GM18907 (cell line): Measurements from ENCODE around the gene RPL38.
A peak's percentile ranks its signal among the peaks of the same experiment; 100 is the strongest.

Experiments used
- ATAC-seq: cut with Tn5 transposase; IDR thresholded peaks from one replicate; pipeline ENCODE4 v1.9.1; 2021; ENCODE audit warnings: mild to moderate bottlenecking, moderate library complexity; ENCODE audit not compliant: unreplicated experiment

RPL38 gene

DNA sequence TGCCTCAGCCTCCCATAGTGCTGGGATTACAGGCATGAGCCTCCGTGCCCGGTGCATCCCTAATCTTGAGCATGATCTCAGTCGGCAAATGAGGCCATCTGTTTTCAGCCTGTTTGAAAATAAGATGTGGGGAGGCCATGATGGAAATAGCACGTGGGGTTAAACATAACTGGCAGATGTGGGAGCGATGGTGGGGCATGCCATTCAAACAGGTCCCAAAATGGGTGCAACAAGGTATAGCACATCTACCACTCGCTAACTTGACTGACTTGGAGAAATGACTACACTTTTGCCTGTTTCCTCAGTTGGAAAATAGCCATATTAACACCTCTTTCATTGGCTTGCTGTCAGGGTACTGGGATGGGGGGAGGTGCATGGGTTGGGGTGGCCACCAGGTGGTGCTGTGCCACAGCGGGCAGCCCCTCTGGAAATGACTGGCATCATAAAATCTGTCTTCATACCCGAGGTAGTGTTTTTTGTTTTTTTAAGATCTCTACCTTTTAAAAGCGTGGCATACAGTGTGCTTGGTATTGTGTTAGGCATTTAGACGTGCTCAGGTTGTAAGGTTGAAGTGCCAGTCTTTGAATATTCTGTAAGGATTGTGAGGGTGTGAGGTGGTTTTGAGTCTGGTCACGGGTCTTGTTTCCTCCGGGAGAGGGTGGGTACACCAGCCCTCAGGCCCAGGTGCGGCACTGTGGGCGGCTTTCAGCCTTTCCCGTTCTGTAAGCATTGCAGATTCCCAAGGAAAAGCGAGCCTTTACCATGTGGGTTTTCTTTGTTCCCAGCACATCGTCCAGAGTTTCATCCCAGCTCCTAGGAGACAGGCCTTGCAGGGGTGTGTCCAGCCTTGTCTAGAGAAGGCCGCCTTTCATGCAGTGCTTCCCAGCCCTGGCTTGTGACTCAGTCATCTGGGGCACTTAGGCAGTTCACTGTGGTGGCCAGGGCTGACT is 7.0 kb downstream of the RPL38 start:
- no peak for ATAC-seq

DNA sequence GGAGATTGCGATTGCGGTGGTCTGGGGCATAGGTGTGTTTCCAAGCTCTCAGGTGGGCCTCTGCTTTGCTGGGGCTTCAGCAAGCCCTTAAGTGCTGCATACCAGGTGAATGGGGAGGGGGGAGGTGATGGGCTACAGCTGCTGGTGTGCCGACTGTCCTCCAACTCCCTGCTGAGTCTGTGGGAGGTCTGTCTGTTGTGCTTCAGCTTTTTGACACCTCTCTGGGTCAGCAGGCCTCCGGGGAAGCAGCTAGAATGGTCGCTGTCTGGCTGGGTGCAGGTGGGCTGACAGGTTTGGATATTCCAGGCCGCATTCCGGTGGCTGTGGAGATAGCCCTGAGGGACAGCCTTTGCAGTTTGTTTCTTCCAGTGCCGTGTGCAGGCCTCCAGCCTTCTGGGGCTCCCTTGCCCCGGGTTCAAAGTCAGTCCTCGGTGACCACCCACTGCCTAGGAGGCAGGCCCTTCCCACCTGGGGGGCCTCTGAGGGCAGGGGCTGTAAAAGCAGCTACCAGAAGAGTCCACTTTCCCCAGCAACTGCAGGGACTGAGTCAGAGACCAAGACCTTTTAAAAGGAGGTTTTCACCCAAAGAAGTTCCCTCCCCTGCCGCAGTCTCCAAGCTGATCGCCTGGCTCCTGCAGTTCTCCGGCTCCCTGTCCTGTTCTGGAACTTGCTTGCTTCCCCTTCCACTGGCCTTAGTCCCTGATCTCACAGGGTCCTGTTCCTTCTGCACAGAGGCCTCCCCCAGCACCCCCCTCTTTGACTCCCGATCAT is 7.8 kb downstream of the RPL38 start:
- ATAC-seq = no peak

DNA sequence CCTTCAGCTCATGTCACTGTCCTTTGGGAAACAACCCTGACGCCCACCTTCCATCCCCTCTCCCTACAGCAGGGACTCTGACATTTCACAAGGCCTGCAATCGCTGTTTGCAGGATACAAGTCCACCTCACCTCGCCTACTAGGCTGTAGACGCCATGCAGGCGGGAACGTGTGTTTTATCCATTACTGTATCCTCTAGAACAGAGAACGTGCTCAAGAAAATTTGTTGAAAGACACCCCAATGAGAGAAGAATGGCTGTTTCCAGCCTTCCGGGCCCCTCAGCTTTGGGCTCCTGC is 8.4 kb downstream of the RPL38 start:
- no peak for ATAC-seq

DNA sequence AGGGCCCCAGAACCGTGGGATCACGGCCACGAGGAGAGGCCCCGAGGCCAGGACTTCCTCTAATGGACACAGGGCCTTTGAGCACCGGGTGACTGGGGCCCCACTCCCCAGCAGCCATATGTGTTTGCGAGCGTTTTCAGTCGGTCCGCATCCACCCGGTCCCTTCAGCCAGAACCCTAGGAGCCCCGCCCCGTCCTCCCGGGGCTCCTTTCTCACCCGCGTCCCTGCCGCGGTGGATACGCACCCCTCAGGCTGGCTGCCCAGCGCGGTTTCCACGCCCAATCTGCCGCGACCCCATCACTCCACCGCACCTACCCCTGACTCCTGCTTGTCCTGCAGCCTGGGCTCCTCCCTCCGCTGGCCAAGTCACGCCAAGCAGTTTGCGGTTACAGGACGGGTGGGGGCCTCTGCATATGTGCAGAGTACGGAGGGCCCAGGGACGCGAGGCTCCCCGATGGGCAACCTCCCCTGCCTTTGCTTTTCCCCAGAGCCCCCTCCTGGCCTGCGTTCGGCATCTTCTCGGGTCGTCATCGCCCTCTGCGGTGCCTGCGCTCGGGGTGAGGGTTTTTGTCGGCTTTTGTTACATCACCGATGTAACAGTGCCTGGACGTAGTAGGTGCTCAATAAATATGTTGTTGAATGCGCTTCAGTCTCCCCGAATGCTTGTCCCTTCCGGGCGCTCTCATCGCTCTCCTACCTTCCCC is 8.9 kb downstream of the RPL38 start:
- peak; percentile 1 for ATAC-seq

DNA sequence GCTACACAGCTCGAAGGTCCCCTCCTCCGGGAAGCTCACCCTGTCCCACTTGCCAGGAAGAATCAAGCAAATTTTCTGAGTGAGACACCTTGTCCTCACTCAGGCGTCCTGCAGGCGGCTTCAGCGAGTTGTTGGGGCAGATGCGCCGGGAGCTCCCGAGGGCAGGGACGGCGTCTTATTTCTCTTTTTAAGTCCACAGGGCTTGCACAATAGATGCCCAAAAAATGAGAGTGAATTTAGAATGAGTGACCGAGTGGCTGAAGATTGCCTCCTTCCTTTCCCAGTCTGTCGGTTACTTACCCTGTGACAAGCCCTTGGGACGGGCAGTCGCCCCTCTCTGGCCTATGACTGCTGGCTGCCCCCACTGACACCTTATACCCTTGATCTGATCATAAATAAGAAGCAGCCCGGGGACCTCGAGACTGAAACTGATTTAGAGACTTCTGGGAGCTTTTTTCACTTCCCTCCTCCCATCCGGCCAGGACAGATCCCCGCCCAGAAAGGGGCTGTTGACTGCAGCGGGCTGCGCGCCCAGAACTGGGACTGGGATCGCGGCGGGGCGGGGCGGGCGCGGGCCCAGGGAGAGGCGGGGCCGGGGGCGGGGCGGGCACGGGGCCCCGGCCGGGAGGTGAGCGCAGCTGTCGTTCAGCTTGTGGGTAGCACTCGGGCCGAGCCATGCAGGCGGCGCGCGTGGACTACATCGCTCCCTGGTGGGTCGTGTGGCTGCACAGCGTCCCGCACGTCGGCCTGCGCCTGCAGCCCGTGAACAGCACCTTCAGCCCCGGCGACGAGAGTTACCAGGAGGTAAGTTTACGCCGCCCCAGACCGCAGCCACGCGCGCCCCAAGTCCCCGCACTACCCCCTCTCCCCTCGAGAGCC is 9.7 kb downstream of the RPL38 start, which contains the start of gene TTYH2:
TSS of gene TTYH2 (plus strand) at position 659 of the 879 bp plus-strand sequence. CDS start at position 676, 17 bp downstream.
- ATAC-seq = peak; percentile 61

DNA sequence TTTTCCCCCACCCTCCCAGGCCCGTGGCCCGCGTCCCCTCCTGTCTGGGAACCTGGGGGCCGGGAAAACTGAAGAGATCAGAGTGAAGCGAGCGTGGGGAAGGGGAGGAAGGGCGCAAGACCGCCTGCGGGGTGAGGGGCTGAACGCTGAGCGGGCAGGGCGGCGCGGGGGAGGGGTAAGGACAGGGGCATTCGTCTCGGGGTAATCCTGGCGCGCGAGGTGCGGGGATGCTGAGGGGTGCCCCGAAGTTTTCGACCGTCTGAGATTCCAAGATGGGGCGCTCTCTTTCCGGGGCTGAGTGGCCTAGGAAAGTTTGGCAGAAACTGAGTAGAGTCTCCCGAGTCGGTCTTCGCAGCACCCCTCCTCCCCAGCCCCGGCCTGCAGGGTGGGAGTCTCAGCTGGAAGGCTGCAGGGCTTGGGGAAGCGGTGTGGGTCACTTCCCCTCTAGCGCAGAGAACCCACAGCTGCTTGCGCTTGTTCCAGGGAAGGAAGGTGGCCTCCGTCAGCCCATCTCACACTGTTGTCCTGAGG is 10.4 kb downstream of the RPL38 start:
- no peak for ATAC-seq

DNA sequence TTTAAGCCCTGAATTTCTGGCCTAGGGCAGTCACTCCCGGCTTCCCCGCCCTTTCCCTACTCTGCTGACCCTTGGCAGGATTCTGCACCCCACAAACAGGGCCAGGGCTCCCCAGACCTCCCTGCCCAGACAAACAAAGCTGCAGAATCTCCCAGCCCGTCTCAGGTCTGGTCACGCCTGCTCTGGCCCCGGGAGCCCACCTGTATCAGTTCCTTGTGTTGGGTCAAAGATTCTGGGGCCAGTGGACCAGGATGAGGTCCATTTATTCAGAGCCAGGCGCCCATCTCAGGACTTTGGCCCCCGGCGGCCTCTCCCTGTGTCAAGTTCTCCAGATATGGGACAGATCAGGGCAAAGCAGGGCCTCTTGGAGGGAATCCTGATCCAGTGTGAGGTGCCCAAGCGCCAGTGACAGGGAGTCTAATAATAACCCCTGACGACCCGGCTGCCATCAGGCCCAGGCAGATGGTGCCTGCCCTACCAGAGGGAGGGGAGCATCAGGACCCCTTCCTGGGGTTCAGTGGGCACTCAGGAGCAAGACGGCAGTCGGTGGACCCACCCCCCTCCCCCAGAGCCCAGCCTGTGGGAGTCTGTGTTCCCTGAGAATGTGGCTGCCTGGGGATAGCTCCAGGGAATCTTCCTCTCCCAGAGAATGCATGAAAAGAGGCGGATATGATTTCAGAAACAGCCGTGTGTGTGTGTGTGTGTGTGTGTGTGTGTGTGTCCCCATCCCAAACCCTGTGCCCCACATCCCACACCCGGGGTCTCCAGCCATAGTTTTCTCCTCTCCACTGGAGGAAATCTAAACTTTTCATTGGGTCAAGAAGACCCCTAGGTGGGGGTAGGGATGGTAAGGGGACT is 11.2 kb downstream of the RPL38 start:
- ATAC-seq = no peak

DNA sequence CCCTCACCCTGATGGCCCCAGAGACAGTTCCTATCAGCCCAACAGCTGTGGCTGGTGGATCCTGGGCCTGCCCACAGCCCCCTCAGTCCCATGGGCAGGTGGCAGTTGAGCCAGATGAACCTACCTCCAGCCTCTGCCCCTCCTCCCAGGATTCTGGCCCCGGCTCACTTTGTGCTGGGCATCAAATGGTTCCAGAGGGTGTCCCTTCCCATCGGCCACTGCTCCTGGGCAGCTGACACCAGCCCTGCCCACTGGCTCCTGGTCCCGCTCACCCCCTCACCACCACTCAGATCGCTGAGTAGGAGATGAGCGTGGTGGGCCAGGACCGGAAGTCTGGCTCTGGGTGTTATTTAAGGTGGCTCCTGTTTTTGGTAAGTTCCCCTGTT is 11.9 kb downstream of the RPL38 start:
- no peak for ATAC-seq

DNA sequence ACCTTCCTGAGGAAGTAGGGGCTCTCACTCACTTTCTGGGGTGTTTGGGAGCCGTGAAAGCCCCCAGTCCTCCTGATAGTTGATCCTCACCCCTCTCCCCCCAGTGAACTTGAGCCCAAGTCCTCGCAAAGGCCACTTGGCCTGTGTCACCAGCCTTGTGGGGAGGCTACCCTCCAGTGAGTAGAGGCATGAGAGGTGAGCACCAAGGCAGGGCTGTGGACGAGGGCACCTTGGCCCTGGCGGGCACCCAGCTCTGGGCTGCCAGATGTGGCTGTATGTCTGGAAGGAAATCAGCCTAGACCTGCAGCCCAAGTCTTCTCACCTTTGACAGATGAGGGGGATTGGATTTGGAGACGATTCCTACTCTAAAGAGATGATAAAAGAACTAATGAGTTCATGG is 13.0 kb downstream of the RPL38 start:
- no peak for ATAC-seq

DNA sequence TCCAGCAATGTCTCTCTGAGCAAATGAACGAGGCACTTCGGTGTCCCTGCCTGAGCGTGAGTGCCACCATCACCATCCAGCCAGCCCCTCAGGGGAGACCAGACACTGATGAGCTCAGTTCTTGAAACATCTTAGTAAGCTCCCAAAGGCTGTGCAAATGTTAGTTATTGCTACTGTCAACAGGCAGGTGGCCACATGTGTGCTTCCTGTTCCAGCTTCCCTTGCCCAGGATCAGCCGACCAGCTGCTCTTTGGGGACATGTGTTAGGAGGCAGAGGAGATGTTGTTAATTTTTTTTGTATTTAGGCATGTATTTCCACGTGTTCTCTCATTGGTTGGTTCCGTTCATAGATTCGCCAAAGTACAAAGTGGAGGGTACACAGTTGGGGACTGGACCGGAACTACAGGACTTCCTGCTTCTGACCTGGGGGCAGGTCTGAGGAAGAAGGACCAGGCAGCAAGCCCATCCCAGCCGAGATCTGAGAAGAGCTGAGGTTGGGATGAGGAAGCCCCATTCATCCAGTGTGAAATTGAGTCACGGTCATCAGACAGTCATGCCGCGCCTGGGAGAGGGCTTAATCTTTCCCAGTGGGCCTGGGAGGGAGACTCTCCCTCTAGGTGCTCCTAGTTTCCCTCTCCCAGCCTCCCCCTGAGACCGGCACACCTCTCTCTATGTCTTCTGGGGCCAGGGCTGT is 13.7 kb downstream of the RPL38 start:
- ATAC-seq = no peak

DNA sequence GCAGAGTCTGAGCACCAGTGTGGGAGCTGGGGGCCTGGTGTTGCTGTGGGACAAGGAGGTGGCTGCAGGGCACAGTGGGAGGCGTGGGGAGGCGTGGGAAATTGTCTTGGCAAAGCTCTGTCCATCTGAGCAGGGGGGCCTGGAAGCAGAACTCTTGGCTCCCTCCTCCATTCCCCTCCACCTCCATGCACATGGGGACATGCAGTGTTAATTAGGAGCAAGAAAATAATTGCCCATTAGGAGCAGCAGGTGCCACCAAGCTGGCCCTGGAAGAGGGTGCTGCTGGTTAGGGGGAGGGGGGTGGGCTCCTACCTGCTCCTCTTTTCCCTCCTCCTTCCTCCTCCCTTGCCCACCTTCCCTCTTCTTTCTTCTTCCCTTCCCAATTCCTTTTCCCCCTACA is 14.4 kb downstream of the RPL38 start:
- no peak for ATAC-seq

DNA sequence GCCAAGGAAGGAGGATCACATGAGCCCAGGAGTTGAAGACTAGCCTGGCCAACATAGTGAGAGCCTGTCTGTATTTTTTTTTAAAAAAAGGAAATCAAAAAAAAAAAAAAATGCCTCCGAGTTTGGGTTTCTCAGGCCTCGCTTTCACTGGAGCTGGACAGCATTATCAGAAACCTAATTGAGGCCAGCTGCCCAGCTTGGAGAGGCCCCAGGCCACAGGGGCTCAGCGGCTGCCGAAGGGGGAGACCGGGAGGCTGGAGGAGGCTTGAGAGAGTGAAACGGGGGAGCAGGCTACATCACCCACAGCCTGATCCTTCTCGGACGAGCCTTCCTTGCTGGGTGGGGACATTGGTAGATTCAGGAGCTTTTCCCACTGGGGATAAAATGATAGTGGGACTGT is 15.0 kb downstream of the RPL38 start:
- no peak for ATAC-seq

DNA sequence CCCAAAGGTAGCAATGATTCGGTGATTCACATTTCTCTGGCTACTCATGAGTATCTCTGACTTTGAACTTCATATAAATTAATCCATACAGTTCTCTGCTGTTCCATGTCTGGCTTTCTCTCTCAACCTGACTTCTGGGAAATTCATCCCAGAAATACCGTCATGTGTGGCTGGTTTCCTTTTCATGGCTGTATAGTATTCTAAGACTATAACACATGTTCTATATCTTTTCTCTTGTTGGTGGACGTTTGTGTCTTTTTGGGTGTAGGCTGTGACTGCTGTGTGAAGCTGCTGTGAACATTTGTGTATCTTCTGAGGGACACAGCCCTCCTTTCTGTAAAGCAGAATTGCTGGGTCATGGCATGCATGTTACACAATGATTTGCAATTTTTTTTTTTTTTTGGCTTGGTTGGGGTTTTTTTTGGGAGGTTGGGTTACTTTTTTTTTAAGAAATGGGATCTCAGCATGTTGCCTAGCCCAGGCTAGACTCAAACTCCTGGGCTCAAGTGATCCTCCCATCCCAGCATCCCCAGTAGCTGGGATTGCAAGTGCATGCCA is 16.2 kb downstream of the RPL38 start:
- no peak for ATAC-seq

DNA sequence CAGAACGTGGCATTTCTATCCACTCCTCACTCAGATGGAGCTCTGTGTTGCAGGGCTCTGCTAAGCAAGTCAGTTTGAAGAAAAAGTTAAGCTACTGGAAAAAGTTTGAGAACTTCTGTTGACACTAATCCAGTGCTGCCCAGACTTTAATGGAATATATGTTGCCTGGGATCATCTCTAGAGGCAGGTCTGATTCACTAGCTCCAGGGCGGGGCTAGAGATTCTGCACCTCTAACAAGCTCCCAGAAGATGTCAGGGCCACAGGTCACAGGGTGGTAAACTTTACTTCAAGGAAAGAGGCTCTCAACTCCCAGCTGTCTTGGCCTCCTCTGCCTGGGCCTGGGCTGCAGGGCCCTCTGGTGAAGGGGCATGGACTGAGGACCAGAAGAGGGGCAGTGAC is 16.7 kb downstream of the RPL38 start:
- no peak for ATAC-seq

DNA sequence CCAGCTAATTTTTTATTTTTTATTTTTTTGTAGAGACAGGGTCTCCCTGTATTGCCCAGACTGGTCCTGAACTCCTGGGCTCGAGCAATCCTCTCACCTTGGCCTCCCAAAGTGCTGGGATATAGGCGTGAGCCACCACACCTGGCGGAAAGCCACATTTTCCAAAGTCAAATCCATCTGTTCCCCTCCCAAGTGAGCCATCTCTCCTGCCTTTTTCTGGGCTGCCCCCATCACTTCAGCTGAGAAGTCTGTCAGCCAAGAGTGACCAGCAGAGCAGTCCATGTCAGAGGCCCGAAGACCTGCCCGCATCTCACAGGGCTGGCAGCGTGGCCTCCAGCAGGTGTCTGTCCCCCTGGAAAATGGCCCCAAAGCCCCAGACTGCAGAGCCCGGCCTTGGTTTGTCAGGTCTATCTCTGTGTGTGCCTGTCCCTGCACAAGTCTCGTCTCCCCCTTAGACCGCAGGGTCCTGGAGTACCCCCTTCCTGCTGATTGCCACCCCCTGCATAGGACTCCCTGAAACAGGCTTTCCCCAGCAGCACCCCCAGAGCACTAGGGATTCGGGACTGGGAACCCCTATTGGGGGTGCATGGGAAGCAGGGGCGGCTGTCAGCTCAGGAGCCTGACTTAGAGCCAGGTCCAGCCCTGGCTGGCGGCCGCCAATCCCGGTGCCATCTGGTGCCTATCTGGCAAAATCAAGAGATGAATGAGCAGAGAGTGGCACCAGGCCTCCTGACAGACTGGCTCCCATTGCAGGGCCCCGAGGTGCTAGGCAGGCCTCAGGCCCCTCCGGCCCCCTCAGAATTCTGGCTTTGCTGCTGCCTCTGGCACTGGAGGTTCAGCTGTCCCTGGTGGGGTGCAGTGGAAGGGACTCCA is 17.7 kb downstream of the RPL38 start:
- ATAC-seq = no peak

DNA sequence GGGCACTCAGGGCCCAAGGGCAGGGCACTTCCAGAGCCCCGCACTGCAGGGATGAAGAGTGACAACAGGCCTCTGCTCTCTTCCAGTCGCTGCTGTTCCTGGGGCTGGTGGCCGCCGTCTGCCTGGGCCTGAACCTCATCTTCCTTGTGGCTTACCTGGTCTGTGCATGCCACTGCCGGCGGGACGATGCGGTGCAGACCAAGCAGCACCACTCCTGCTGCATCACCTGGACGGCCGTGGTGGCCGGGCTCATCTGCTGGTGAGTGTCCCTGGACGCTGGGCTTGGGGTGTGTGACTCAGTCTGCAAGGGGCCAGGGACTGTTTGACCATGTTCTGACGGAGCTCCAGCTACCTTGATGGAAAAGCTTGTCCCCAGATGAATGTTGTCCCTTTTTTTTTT is 18.9 kb downstream of the RPL38 start:
- ATAC-seq = no peak

DNA sequence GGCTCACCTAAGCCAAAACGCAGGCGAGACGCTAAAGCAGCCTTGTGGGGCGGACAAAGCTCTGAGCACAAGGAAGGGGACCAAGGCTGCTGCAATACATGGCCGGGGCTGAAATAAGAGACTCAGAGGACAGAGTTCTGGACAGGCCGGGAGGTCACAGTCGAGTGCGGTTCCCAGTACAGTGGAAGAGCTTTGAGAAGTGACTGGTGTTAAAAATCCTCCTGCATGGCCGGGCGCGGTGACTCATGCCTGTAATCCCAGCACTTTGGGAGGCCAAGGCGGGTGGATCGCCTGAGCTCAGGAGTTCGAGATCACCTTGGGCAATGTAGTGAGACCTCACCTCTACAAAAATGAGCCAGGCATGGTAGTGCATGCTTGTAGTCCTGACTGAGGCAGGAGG is 20.4 kb downstream of the RPL38 start:
- no peak for ATAC-seq
